Astrocyte of the hippocampus (primary cell): ENCODE results near the gene MAGEF1.
A peak's percentile ranks its signal among the peaks of the same experiment; 100 is the strongest.
"Not testable (repeated sequence)": the region's sequence is repeated elsewhere in the genome, so short reads cannot be mapped to it uniquely, and the experiment has no call there.

Experiments
- DNase-seq: peaks from one replicate; pipeline ENCODE4 v3.0.0; 2011; ENCODE audit warnings: low read depth, low spot score

Gene MAGEF1

DNA sequence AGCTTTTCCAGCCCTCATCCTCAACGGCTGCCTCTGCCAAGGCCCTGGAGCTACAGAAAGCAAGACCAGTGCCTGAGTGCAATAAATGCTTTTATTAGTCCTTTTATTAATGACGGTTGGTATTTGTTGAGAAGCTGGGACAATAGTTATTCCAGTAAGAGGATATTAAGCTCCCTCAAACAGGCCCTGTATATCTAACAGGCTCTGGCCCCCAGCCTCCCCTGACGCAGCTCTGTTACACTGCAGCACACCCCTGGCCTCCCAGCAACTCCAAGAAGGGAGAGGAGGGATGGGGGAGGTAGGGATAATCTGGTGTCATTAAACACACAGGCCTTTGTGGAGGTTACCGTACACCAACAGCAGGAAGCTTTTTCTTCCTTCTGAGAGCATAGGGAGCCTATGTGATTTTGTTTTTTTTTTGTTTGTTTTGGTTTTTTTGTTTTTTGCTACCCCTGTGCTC, 30.8 kb upstream of the MAGEF1 start:
- DNase-seq, result no peak

DNA sequence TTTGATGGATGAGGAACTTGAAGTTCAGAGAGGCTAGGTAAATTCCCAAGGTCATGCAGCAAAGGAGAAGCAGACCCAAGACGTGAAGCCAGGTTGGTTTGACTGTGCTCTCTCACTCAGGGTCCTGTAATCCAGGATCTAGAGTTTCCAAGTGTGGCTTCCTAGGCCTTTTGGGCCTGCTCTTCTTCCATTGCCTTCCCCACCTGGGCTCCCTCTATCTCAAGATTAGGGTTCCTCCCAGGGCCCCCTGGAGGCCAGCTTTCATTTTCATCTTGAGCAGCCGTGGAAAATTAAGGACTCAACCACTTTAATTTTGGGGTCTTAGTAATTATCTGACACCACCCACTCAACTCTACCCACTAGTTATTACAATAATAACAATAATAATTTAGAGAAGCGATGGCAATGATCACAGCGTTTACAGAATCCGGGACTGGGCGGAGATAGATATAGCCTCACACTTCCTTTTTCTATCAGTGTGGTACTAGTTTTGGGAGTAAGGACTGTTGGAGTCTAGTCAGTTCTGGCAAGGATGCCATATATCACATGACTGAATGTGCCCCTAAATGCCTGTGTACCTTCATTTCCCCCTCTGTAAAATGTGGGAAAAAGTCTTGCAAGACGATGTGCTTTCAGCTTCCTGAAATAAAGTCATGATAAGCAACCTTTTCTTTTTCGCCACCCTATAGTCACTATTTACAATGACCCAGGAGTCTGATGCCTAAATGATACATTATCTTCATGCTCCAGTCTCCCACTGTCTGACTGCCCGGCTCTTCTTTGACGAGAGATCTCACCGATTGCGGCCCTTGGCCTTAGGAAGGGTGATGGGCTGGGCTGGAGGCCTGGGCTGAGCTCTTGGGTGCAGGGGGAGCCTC, 30.2 kb upstream of the MAGEF1 start:
- no peak for DNase-seq

DNA sequence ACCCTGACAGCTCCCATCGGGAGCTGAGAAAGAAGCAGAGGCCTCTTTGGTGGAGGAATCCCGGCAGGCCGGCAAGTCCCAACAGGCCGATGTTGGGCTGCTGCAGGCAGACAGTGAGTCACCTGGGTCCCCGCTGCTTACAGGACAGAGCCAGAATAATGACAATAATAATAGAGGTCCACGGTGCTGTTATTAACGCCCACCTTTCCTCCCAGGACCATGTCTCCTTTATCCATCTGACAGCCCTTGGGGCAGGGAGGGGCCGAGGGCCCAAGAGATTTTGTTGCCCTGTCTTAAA, 29.3 kb upstream of the MAGEF1 start:
- no peak for DNase-seq

DNA sequence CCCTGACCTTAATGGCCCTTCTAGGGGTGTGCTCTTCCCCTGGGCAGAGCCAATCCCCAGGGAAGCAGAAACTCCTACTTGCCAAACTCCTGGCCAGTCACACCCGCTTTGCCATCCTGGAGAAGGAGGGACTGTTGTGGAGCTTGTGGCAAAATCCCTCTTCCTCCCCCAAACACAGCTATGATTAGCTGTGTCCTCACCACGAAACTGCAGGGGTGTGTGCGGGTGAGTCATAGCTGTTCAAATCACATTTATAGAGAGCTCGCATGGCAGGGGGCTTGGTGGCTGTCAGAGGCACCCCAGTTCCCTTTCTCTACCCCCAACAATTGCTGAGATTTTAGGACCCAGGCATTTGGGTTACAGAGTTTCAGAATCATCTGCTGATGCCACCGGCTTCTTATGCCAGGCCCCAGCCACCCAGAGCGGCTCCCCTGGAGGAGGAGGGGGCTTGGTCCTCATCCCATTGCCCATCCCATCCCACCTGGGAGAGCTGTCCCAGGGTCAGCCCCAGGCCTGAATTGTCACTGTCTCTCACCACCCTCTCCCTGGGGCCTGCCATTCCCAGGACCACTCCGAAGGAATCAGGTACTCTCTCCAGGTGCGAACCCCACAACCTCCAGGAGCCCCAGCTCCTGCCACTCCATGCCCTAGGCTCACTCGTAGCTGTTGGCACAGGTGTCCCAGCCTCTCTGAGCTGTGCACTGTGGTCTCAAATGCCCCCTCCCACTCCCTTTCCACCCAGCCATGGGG, 28.8 kb upstream of the MAGEF1 start:
- peak; percentile 69 for DNase-seq

DNA sequence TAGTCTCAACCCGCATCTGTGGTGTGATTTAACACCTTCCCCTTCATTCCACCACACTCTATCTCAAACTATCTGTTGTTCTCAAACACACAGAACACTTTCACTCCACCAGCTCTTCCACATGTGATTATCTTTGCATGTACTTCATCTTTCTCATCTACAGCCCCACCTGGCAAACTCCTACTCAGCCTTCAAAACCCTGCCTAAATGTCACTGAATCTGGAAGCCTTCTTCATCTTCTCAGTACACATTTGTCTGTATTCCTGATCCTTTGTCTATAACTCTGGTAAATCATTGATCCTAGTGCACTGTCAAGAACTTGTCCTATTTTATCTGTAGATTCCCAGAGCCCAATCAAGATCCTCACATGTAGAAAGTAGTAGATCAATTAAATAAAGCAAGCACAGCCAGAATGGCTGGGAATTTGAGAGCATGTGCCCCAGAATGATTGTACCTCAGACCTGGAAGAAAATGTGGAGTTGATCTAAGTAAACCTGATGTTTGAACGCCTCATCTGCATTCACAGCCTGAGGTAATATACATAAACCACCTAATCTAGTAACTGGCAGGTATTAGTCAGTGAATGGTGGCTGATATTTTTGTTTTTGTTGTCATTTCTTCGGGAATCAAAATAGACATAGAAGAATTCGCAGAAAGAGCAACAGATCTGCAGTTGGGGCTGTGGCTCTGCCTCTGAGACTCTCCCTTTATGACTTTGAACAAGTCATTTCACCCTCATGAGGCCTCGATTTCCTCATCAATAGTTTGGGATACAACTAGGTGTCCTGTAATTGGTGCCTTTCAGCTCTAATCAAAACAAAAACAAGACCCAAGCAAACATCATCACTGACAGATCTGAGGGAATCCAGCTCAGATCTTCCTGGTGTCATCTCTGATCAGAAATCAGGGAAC, 28.0 kb upstream of the MAGEF1 start:
- DNase-seq, result no peak

DNA sequence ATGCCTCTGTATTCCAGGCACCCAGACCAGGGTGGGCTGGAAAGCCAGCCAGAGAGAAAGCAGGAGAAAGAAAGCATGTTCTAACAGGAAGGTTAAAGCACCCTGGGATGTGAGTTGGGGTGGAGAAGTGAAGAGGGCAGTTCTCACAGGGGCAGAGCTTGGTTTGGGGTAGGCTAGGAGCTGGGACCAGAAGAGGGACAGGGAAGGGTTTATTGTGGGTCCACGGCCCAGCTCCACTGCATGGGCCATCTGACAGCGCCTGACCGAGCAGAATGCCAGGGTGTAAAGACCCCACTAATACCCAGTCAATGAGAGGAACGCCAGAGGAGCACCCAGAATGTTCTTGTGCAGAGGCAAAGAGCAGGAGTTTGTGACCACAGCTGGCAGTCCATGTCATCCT, 27.1 kb upstream of the MAGEF1 start:
- DNase-seq, result no peak

DNA sequence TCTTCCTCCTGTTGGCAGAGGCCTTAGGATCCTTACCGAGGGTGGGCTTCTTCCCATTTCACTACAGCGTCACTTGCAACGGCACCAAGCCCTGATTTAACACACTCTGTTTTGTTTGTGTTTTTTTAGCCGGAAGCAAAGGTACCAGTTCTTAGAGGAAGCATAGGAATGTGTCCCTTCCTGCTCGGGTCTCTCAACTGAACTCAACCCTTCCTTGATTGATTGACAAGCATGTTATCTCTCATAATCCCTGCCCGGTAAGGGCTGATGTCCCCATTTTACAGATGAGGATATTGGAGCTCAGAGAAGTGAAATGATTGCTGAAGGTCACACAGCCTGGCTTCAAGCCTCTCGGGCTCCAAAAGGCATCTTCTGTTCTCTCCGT, 26.6 kb upstream of the MAGEF1 start:
- no peak for DNase-seq

DNA sequence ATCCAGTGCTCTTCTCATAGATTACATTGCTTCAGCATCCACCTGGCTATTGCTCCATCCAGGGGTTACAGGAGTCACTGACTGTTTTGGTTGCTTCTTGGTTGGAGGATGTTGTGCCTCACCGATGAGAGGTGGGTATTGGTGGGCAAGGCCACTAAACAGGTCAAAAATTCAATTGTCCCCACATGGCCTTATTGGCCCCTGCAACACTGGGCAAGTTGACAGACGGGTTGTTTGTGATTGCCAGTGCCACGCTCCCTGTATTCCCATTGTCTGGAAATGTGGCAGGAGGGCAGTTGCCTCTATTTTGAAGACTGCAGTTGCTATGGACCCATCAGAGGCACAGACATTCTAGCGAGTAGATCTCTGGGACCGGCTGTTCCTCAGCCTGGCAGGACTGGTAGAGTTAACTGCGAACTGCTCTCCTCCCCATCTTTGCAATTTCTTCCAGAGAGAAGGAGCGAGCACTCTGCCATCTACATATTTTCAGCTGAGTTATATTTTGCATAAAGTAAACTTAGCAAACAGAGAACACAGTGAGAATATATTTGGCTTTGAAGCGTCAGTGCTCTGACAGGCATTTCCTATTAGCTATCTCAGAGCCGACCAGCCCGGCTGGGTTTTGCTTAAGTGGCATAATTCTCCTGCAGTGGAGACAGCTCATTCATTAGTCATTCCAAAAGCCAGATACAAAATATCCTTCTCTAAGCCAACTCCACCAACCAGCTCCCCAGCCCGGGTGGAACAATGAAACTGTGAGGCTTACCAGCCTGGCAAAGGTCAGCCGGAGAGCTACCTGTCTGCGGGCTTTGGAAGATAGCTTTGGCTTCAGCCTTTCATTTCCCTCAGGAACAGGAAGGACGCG, 26.0 kb upstream of the MAGEF1 start:
- peak; percentile 69 for DNase-seq

DNA sequence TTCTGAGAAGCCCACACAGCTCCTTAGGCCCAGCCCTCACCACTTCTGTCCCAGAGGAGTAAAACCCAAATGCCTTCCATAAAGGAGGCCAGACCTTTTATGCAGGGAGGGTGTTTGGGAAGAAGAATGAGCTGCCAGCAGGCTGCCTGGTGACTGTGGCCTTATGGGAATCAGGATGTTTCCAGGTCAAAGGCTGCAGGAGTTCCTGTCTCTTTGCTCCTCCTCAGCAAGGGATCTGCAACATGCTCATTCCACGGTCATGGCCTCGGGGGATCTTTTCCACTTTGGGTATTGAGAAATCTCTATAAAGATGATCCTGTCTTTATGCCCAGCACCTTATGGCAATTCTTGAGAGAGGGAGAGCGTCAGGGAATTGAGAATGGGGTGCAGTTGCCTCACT, 25.2 kb upstream of the MAGEF1 start:
- no peak for DNase-seq

DNA sequence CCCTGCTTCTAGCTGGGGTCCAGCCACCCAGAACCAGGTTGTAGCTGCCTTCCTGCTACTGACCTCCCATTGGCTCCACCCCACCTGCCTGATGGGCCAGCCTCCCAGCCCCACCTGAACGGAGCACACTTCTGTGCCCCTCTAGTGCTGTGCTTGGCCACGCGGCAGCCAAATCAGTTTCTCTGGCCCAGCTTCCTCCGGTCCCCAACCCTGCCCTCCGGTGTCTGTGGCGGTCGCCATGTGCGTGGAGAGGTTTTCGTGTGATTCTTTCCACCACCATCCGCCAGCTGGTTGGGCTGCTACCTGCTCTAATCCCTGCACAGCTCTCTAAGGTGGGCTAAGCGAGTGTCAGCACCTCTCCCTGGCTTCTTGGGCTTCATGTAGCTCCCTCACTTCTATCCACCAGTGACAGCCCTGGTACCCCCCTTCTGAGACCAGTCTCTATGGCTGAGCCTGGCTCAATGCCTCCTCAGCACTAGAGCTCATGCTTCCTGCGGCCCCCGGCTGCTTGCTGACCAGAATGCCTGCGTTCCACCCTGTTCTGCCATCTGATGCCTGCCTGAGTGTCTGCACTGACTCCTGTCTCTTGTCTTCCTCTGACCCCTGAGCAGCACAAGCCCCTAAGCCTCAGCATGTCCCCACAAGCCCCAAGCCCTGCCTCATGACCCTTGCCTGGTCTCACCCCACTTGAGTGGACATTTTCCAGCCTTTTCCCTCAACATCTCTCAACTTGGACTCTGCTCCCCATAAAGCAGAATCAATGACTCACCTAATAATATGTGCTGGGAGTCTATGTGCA, 23.2 kb upstream of the MAGEF1 start:
- DNase-seq, result no peak

DNA sequence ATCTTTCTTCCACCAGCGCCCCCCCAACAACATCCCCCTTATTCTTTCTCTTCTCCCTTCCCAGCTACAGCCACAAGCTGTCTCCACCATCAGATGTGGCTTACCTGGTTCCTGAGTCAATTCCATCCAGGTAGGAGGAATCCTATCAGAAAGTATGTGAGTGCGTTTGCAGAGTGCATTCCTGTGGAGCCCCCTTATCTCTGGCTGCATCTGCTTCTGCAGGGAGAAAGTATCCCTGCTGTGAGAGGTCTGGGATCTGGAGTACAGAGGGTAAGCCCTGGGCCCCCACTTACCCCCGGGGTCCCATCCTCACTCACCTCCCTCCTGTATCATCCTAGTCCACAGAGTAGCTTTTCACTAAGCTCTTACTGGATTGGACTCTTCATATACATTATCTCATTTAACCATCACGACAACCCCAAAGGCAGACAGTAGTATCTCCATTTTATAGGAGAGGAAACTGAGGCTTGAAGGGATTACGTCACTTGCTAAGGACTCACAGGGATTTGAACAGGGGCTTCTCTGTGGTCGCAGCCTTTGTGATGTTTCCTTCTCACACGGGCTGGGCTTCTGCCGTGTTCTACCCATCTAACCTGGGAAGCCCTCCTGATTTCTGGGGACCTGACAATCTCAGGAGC, 22.2 kb upstream of the MAGEF1 start:
- no peak for DNase-seq

DNA sequence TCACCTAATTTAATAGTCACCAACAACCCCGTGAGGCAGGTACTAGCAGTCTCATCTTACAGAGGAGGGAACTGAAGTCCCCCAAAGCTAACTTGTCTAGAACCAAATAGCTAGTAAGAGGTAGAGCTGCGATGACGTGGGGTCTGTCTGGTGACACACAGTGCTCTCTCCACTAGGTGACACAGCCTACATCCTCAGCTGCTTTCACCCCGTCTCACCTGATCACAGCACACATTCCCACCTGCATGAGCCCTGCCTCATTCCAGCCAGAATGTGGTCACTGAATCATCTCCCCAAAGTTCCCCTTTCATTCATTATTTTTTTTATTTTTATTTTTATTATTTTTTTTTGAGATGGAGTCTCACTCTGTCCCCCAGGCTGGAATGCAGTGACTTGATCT, 21.3 kb upstream of the MAGEF1 start:
- no peak for DNase-seq

DNA sequence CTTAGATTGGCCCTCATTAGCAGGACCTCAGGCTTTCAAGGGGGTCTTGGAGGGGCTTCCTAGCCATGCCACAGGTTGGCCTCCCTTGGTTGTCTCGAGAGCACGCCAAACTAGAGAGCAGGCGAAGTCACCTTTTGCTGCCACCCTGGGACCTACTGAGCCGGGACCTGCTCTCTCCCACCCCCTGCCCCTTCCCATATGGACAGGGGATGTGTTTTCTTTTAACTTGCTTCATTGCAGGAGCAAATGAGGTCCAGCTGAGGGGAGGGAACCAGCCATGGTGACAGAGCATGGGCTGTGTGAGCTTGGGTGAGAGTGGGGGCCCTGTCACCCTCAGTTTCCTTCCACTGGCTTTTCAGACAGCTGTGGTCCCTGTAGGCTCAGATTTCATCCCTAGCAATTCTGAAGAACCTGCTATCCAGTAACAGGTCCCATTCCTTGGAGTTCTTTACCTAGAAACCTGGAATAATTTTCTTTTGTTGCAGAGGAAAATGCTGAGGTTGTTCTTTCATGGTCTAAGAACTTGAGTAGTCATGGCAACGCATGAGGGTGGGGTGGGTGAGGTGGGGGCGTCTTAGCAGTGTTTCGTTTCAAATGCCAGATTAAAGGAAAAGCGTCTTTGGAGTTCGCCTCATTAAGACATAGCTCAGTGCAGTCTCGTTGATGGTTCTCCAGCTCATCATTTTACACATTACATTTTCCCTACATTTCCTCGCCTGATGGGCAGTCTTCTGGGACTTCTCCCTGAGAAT, 20.1 kb upstream of the MAGEF1 start:
- no peak for DNase-seq

DNA sequence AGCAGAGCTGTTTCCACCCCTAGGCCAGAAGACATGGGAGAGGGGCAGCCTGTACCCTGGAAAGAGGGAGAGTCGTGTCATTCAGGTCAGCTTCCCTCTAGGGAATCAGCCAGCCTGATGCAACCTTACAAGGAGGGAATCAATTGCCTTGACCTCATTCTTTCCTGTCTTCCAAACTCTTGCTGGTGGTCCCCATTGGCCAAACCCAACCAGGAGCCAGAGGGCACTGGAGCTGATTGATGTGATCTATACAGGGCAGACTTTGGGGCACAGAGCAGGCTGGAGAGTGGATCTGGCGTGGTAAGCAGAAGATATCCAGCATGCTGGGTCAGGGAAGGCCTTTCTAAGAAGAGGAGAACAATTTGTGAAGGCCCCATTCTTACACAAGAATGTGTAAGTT, 19.1 kb upstream of the MAGEF1 start:
- no peak for DNase-seq

DNA sequence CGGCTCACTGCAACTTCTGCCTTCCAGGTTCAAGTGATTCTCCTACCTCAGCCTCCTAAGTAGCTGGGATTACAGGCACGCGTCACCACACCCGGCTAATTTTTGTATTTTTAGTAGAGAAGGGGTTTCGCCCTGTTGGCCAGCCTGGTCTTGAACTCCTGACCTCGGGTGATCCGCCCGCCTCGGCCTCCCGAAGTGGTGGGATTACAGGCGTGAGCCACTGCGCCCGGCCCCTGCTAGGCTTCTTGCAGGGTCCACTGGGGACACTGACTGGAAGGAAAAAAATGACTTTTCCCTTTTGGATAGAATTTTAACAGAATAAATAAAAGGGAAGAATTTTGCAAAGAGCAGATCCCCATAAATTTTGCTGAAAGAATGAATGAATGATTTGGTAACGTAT, 17.3 kb upstream of the MAGEF1 start:
- not testable (repeated sequence) for DNase-seq

DNA sequence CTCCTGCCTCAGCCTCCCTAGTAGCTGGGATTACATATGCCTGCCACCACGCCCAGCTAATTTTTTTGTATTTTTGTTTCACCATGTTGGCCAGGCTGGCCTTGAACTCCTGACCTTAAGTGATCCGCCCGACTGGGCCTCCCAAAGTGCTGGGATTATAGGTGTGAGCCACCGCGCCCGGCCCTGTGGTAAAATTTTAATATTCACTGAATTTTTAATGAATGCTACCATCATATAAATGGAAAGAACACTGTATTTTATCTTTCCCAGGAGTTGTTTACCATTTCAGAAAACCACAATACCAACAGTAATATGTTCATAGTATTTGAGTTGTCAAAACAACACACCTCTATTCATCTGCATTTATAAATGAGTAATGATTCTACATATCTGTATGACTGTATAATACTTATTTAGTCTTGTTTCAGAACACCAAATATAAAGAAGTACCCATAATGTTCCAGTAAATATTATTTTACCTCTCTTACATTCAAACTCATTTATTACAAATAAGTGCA, 16.2 kb upstream of the MAGEF1 start:
- no peak for DNase-seq

DNA sequence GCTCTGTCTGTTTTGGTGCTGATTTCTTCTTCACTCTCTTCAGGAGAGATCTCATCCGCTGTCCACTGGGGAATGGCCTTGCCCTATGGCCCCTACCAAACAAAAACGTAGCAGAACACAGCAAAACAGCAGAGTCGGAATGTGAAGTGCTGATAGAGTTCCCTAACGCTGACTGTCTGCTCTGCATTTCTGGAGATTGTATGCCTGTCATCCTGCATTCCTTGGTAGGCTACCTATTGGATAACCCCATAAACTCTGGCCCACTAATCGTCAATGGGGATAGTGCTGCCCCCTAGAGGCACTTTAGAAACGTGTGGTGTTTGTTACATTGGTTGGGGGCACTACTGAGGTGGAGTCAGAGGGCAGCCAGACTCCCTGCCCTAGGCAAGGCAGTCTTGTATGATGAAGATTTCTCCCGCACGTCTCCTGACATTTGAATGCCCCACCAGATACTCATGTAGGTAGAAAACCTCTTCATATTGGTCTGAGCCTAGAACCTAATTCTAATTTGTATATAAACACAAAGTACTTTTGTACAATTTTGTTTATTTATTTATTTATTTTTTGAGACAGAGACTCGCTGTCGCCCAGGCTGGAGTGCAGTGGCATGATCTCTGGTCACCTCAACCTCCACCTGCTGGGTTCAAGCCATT, 15.6 kb upstream of the MAGEF1 start:
- DNase-seq, result peak; percentile 77

DNA sequence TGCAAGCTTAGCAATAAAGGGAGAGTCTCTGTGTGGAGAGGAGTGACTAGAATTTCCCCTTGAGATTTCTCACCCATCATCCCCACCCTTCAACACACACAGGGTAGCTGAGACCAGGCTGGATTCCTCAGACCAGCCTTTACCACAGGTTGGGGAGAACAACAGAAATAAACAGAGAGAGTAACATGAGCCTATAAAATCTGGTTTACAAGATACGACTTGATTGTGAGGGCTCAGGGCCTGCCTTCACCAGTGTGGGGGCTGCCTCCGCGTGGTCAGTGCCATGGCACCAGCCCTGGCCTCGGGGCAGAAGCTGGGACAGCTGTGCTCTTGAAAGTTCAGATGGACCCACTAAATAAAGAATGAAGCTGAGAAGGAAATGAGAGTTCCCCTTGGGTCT, 14.6 kb upstream of the MAGEF1 start:
- no peak for DNase-seq
